AG09309 (cell line): ENCODE measurements around the gene ATOH8.

ENCODE experiments used
- DNase-seq: peaks from one replicate; pipeline ENCODE4 v3.0.0-alpha.2; 2010; ENCODE audit warnings: low read depth
- H3K4me3 ChIP-seq: 2 replicates; pipeline ENCODE4 v1.5.1; 2011; ENCODE audit warnings: mild to moderate bottlenecking, low read depth, low read length, moderate library complexity; ENCODE audit not compliant: control insufficient read depth
- TF ChIP-seq, protein P1 (sequence below): IDR thresholded peaks from 2 replicates; pipeline ENCODE4 v1.5.1; 2011; ENCODE audit warnings: mild to moderate bottlenecking, low read depth, low read length, inconsistent platforms; ENCODE audit not compliant: insufficient read depth, control insufficient read depth; ENCODE audit errors: missing control alignments

ATOH8 gene

DNA sequence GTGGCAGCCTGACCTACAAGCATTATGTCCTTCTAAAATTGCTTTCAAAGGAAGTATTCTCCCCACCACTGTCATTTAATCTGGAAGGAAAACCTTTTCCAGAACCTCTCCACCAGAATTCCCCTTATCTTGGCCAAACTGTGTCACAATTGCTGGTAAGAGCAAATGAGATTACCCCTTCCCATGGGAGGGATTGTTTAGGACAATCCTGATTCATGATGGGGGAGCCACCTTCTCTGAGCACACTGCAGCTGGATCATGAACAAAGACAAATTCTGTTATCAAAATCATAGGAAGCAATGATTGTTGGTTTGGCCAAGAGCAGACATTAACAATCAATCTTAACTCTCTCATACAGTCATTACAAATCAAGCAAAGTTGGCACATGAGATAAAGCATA, 18.1 kb upstream of the ATOH8 start:
- H3K4me3 ChIP-seq = no peak overlapping the region
- no peak for DNase-seq
- TF ChIP-seq, protein P1, sequence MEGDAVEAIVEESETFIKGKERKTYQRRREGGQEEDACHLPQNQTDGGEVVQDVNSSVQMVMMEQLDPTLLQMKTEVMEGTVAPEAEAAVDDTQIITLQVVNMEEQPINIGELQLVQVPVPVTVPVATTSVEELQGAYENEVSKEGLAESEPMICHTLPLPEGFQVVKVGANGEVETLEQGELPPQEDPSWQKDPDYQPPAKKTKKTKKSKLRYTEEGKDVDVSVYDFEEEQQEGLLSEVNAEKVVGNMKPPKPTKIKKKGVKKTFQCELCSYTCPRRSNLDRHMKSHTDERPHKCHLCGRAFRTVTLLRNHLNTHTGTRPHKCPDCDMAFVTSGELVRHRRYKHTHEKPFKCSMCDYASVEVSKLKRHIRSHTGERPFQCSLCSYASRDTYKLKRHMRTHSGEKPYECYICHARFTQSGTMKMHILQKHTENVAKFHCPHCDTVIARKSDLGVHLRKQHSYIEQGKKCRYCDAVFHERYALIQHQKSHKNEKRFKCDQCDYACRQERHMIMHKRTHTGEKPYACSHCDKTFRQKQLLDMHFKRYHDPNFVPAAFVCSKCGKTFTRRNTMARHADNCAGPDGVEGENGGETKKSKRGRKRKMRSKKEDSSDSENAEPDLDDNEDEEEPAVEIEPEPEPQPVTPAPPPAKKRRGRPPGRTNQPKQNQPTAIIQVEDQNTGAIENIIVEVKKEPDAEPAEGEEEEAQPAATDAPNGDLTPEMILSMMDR = no peak

DNA sequence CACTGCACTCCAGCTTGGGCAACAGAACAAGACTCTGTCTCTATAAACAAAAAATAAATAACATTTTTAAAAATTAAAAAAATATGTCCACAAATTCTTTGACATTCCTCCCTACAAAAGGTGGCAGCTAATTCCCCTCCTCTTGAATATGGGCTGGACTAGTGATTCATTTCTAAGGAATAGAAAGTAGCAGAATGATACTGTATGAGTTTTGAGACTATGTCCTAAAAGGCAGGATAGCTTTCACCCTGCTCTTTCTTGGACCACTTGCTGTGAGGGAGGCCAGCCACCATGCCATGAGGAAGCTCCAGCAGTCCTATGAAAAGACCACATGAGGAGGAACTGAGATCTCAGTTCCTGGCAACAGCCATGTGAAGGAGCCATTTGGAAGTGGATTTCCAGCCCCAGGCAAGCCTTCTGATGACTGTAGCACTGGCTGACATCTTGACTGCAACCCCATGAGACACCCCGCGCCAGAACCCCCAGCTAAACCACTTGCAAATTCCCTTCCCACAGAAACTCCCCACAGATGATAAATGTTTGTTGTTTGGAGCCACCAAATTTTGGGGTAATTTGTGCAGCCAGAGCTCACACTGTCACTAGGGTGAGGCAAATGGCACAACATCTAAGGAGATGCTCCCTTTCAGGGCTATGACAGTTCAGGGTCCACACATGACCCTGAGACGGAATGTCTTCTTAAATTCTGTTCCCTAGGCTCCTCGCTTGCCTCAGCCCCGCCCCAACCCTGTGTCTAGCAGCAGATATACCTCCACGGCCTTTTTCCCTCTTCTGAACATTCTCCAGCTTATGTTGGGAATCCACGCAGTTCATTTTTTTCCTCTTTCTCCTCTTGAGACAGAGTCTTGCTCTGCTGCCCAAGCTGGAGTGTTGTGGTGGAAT, 17.1 kb upstream of the ATOH8 start:
- TF ChIP-seq, protein P1 = no peak
- no peak overlapping the region for H3K4me3 ChIP-seq
- DNase-seq = no peak

DNA sequence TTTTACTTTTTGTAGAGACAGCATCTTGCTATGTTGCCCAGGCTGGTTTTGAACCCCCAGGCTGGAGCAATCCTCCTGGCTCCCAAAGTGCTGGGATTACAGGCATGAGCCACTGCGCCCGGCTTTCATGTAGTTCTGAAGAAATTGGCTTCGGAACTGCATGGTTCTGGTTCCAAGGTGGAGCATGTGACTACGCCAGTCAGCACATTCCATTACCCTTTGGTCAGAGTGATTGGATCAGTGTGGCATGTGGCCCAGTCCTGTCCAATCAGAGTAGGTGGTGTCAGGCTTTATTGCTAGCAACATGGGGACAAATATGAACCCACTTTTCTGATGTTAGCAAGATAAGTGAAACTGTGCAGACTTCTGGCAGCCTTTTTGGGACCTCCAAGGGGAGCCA, 16.3 kb upstream of the ATOH8 start:
- DNase-seq = no peak
- H3K4me3 ChIP-seq = no peak overlapping the region
- TF ChIP-seq, protein P1 = no peak

DNA sequence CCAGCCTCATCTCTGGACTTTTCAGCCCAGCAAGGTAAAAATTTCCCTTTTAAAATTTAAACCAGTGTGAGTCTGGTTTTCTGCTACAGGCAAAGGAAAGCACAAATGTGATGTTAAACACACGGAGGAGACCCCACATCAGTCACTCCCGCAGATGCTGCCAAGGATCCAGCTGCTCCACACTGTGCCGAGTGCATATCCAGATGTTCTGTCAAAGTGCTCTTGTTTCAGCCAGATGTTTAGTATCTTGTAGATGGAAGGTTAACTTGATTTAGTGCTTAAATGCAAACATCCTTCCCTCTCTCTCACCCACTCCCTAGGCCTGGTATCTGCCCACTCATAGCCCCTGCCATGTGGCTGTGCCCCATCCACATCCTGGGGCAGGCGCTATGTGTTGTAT, 15.8 kb upstream of the ATOH8 start:
- no peak for DNase-seq
- H3K4me3 ChIP-seq = no peak overlapping the region
- TF ChIP-seq, protein P1 = no peak

DNA sequence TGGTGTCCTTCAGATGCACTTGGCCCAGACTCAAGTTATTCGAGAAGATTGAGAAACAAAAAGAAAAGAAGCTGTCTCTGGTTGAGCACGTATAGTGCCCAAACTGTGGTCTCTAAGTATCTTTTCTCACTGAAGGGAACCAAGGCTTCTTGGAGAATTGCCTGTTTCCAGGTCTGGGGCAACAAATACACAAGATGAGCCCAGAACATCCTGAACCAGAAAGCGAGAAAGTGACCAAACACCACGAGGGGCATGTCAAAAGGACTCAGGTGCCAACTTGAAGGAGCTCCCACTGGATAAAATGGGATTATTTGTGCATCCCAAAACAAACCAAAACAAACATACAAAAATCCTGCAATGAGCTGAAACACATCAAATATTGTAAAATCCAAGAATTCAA, 13.6 kb upstream of the ATOH8 start:
- no peak overlapping the region for H3K4me3 ChIP-seq
- TF ChIP-seq, protein P1 = no peak
- DNase-seq = no peak

DNA sequence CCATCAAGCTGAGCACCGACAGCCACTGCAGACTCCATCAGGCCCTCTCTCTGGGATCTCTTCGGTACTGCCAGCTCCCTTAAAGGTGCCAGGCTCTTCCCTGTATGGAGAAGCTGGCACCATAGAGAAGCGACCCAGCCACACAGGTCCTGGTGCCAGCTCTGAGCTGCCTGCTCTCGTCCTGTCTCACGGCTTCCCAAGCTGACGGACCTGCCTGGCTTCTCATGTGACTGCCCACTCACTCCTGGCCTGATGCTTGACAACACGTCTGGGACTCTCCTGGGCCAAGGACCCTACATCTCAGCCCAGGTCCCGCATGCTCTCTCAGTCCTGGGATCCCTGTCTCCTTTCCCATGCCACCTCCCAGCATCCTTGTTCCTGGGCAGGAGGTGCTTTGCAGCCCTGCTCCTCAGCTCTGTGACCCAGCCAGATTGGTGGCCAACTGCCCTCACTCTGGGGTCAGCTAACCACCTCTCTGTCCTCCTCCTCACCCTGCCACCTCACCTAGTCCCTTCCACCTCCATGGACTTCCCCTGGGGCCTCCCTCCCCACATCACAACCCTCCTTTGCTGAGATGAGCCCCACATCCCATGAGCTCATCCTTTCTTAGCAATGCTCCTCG, 12.5 kb upstream of the ATOH8 start:
- H3K4me3 ChIP-seq = no peak overlapping the region
- no peak for DNase-seq
- TF ChIP-seq, protein P1 = no peak
